AG04450 (cell line): Measurements from ENCODE around the gene ORAI1. TPM values are rescaled to one million over a fixed set of nuclear protein-coding genes. Genes with fewer than 3 reads are reported as not detected.
"Not testable (repeated sequence)": the region's sequence is repeated elsewhere in the genome, so short reads cannot be mapped to it uniquely, and the experiment has no call there.

Experiments used
- CTCF ChIA-PET: fragments of 300-600, 350-600 bp; formaldehyde crosslinking; extraction: SDS; loops from one replicate; lab custom pipeline; 2022; ENCODE audit warnings: antibody characterized with exemption, inconsistent platforms; lab: Charles Lee
- POLR2A ChIA-PET: fragments of 350-600 bp; formaldehyde crosslinking; extraction: SDS; loops from one replicate; lab custom pipeline; 2021; ENCODE audit warnings: antibody characterized with exemption, inconsistent platforms; lab: Yijun Ruan, JAX
- DNase-seq: peaks from one replicate; pipeline ENCODE4 v3.0.0-alpha.2; 2011; ENCODE audit warnings: low read depth, low spot score
- H3K27ac ChIP-seq: one replicate; pipeline ENCODE4 v1.5.1; 2012; ENCODE audit warnings: low read depth, low read length, control low read depth
- H3K27me3 ChIP-seq: one replicate; pipeline ENCODE4 v1.6.0; 2012; ENCODE audit warnings: low read length; ENCODE audit not compliant: control insufficient read depth, insufficient read depth
- H3K4me3 ChIP-seq: 2 replicates; pipeline ENCODE4 v1.5.1; 2011; ENCODE audit warnings: mild to moderate bottlenecking, low read depth, low read length, control low read depth
- H3K9me3 ChIP-seq: 2 replicates; pipeline ENCODE4 v1.5.1; 2012; ENCODE audit warnings: low read length; ENCODE audit not compliant: control insufficient read depth, insufficient read depth
- CTCF ChIP-seq: IDR thresholded peaks from 2 replicates; pipeline ENCODE4 v1.5.1; 2011; ENCODE audit warnings: low read depth, low read length, control low read depth, inconsistent platforms
- polyA plus RNA-seq: library from polyadenylated mRNA; depleted of rRNA; stranded (reverse); fragments of >200 nt; gene quantifications from 2 replicates; pipeline ENCODE4 v1.2.3, GENCODE V29; 2011

The ORAI1 gene
- polyA plus RNA-seq, 1 experiment, result 13.6 TPM

GRCh38 chr12:121663610-121663929, 37.2 kb downstream of the ORAI1 start:
- Histone ChIP-seq H3K27ac (no peak overlapping the region), H3K27me3 (no peaks in the 10 kb centered on the region), H3K9me3 (peaks cover 4% of the 10 kb centered on the region), H3K4me3 (no peak overlapping the region)
- TF ChIP-seq CTCF, result no peak
- no peak for DNase-seq
- ChIA-PET CTCF (no interaction called here), POLR2A (no interaction called here)

GRCh38 chr12:121666829-121667228, 40.5 kb downstream of the ORAI1 start:
- not testable (repeated sequence) for H3K27me3 ChIP-seq, H3K4me3 ChIP-seq, H3K27ac ChIP-seq, DNase-seq, H3K9me3 ChIP-seq
- POLR2A ChIA-PET, result interaction anchor here (0.7 kb wide), 1 partner anchor 80 kb away, joined by 7 read pairs; no protein-coding TSS in a partner anchor
- CTCF ChIA-PET, result interaction anchor here (0.6 to 6.6 kb wide), 3 partner anchors 10 to 224 kb away, joined by 3 to 162 read pairs (median 3); no protein-coding TSS in a partner anchor

- CTCF ChIA-PET, result interaction anchor here (0.6 to 6.6 kb wide), 46 partner anchors 10 to 334 kb away, joined by 3 to 162 read pairs (median 4); partner anchors contain the start of gene ORAI1
- DNase-seq, result no peak
- Histone ChIP-seq H3K27me3 (no peaks in the 10 kb centered on the region), H3K9me3 (peaks cover under 1% of the 10 kb centered on the region), H3K27ac (no peak overlapping the region), H3K4me3 (no peak overlapping the region)
- POLR2A ChIA-PET, result interaction anchor here (1.0 kb wide), 1 partner anchor 116 kb away, joined by 13 read pairs; no protein-coding TSS in a partner anchor
- TF ChIP-seq CTCF, result peak; percentile 78
Measured at GRCh38 chr12:121668750-121669520, 42.6 kb downstream of the ORAI1 start.

GRCh38 chr12:121669521-121669900, 43.2 kb downstream of the ORAI1 start, which contains the start of gene MORN3:
Gene MORN3 (minus strand): TSS chr12:121669654. CDS start chr12:121669483, 171 bp downstream.
- no peak for TF ChIP-seq CTCF
- POLR2A ChIA-PET, result no interaction called here
- H3K4me3 ChIP-seq, result no peak within 1 kb of the TSS
- no peak for DNase-seq
- H3K9me3 ChIP-seq, result no peaks in the 10 kb centered on the region; the same call in 1 of the 2 replicates
- H3K27ac ChIP-seq, result no peak within 1 kb of the TSS
- no peaks in the 10 kb centered on the region for H3K27me3 ChIP-seq
- CTCF ChIA-PET, result interaction anchor here (0.7 to 6.6 kb wide), 12 partner anchors 10 to 335 kb away, joined by 3 to 162 read pairs (median 6); partner anchors contain the start of gene ORAI1

- no peak for DNase-seq
- no peak overlapping the region for H3K27ac ChIP-seq
- no peak overlapping the region; the same call in 1 of the 2 replicates for H3K4me3 ChIP-seq
- TF ChIP-seq CTCF, result no peak
- no peaks in the 10 kb centered on the region for H3K27me3 ChIP-seq
- CTCF ChIA-PET, result interaction anchor here (2.0 to 6.6 kb wide), 2 partner anchors 46 to 120 kb away, joined by 5 to 162 read pairs; partner anchors contain the start of gene ORAI1
- no peaks in the 10 kb centered on the region; the same call in 1 of the 2 replicates for H3K9me3 ChIP-seq
- POLR2A ChIA-PET, result no interaction called here
Measured at GRCh38 chr12:121673013-121673511, 46.7 kb downstream of the ORAI1 start.
